Transverse colon (tissue), 4 donors: ENCODE data around the gene SLC25A23. TPM values are rescaled to one million over a fixed set of nuclear protein-coding genes. Genes with fewer than 3 reads are reported as not detected.

Experiments used
- DNase-seq: peaks from one replicate; pipeline ENCODE4 v3.0.0-alpha.2; 2019
- H3K27ac ChIP-seq, 4 donors: fragments of 200-600 bp; sonication (generic); 2 replicates each; pipeline ENCODE4 v1.5.1; 2016 to 2018; ENCODE audit warnings: inconsistent platforms in 4 of 4
- H3K27me3 ChIP-seq: fragments of 200-600 bp; sonication (generic); 2 replicates; pipeline ENCODE4 v1.5.1; 2017; ENCODE audit warnings: inconsistent platforms
- H3K36me3 ChIP-seq, 4 donors: fragments of 200-600 bp; sonication (generic); 2 replicates each; pipeline ENCODE4 v1.5.1; 2017 to 2019; ENCODE audit warnings: inconsistent platforms in 4 of 4
- H3K4me1 ChIP-seq, 4 donors: fragments of 200-600 bp; sonication (generic); 2 replicates each; pipeline ENCODE4 v1.5.1; 2017 to 2020; ENCODE audit warnings: inconsistent platforms in 4 of 4
- H3K4me3 ChIP-seq, 4 donors: fragments of 200-600 bp; sonication (generic); 1 replicate in 1 of 4; 2 replicates in 3 of 4; pipeline versions ENCODE4 v1.5.1 to v1.6.1; 2017 to 2019; ENCODE audit warnings: inconsistent platforms in 4 of 4
- H3K9me3 ChIP-seq, 2 donors: fragments of 200-600 bp; sonication (generic); 2 replicates each; pipeline ENCODE4 v1.5.1; 2017 to 2019; ENCODE audit warnings: inconsistent platforms in 2 of 2
- EP300 ChIP-seq: sonication (generic); formaldehyde crosslinking; IDR thresholded peaks from one replicate; pipeline ENCODE4 v1.6.1; 2017; ENCODE audit warnings: antibody characterized with exemption, low read depth
- POLR2A ChIP-seq: fragments of 450-650 bp; IDR thresholded peaks from one replicate; pipeline ENCODE4 v1.6.1; 2016; ENCODE audit warnings: antibody characterized with exemption, mild to moderate bottlenecking, moderate library complexity
- POLR2AphosphoS5 ChIP-seq, 3 donors: sonication (generic); formaldehyde crosslinking; IDR thresholded peaks; one replicate each; pipeline ENCODE4 v1.6.1; 2016; ENCODE audit warnings: antibody characterized with exemption in 3 of 3
- WGBS, 2 donors: methylation state at CpG; one replicate each; pipeline ENCODE4 v1.1.5; 2018; ENCODE audit warnings: low coverage in 1 of 2; 5-methylcytosine and 5-hydroxymethylcytosine counted together
- in situ Hi-C, 4 donors: fragments of 200-750 bp; cut with MboI; loops; one replicate each; pipeline versions ENCODE4 v1.15.0 to v1.15.1; 2017; ENCODE audit warnings: low sequenced_read_pairs in 3 of 4, low pct_ligation_motif_present in 1 of 4, low pct_unique_long_range_greater_than_20kb in 1 of 4
- intact Hi-C: fragments of 100-400 bp; cut with DNase I; formaldehyde crosslinking; loops from one replicate; pipeline ENCODE4 v1.15.1; 2023; ENCODE audit warnings: low total_unique reads
- total RNA-seq, 4 donors: library from RNA; depleted of rRNA; stranded (reverse); fragments of >200 nt; gene quantifications; one replicate each; pipeline ENCODE4 v1.1.0, GENCODE V29; 2016
- TF ChIP-seq, protein P1 (sequence below), 5 experiments: fragments of 200-600 bp in 3 of 5; fragments of 450-650 bp in 2 of 5; sonication (generic) in 3 of 5; IDR thresholded peaks; 1 replicate in 2 of 5; 2 replicates in 3 of 5; pipeline ENCODE4 v1.5.1; 2016 to 2017; ENCODE audit warnings: antibody characterized with exemption in 5 of 5, inconsistent platforms in 3 of 5, mild to moderate bottlenecking in 2 of 5, moderate library complexity in 1 of 5

Gene SLC25A23
- total RNA-seq, 4 donors from 2014 or later = 77.2 to 216 (median 171) TPM

DNA sequence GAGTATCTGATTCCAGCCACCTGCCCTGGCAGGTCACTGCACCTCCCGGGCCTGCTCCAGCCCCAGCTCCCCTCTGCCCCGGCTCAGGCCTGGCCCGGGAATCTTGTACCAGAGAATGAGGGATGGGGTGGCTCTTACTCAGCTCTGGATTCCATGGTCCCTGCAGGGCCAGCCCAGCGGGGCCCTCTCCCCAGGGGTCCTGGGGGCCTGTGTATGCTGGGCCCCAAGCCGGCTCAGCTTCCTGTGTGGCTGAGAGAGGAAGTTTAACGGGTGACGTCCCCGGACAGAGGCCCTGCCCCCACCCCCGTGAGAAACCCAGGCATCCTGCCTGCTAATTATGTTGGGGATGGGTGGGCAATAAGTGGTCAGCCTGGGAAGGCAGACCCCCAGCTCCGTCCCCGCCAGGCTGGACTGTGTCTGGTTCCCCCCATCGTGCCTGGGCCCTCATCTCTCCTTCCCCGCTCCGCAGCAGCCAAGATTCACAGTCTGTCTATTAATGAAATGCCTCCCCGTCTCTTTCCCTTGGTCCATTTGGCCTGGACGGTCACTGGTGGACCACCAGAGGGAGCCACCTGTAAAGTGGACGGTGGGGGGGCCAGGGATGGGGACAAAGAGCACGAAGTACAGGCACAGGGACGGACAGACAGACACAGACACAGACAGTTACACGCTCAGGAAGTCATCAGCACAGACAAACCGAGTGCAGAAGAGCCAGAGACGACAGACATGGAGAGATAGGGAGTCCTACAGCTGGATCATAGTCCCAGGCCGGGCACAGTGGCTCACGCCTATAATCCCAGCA lies 22.1 kb upstream of the SLC25A23 start, which contains the start of gene DENND1C:
Gene DENND1C, minus strand, starts transcription at position 247 of the 802 bp plus-strand sequence. Its CDS starts 92 bp downstream, at position 155.
- intact Hi-C loops = no loop called here
- DNase-seq = peak; percentile 66
- in situ Hi-C loops = no loop called here

DNA sequence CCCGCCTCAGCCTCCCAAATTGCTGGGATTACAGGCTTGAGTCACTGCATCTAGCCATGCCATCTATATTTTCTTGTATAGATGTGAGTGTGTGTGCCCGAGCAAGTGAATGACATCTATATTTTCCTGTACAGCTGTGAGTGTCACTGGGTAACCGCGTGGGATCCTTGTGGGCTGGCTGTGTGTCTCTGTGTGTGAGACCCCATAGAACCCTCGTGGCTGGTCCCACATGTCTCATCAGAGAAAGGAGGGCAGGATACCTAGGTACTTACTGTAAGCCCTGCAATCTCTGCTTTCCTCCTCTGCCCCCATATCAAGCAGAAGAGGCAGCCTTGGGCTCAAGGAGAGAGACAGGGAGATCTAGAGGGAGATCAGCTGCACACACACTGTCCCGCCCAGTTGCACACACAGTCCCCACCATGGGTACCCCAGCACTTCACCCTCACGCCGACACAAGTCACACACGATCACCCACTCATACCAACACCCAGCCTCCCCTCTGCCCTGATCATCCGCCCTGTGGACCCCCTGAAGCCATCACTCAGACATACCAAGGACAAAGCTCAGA lies 21.3 kb upstream of the SLC25A23 start:
- intact Hi-C loops = no loop called here
- peaks cover 12% of the 10 kb centered on the region for H3K27me3 ChIP-seq
- in situ Hi-C loops = no loop called here
- DNase-seq = no peak
- 55% methylated on average over 10 of the region's 10 CpGs; no CpG with 5 or more reads in 1 of the 2 donors for WGBS, 2 donors
- peak overlapping the region in 3 of 4 donors; percentile 23 to 44 (median 25) for H3K4me3 ChIP-seq
- H3K4me1 ChIP-seq = peaks cover 4 to 10% (median 7%) of the 10 kb centered on the region in 4 donors
- TF ChIP-seq, protein P1, sequence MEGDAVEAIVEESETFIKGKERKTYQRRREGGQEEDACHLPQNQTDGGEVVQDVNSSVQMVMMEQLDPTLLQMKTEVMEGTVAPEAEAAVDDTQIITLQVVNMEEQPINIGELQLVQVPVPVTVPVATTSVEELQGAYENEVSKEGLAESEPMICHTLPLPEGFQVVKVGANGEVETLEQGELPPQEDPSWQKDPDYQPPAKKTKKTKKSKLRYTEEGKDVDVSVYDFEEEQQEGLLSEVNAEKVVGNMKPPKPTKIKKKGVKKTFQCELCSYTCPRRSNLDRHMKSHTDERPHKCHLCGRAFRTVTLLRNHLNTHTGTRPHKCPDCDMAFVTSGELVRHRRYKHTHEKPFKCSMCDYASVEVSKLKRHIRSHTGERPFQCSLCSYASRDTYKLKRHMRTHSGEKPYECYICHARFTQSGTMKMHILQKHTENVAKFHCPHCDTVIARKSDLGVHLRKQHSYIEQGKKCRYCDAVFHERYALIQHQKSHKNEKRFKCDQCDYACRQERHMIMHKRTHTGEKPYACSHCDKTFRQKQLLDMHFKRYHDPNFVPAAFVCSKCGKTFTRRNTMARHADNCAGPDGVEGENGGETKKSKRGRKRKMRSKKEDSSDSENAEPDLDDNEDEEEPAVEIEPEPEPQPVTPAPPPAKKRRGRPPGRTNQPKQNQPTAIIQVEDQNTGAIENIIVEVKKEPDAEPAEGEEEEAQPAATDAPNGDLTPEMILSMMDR (IDR thresholded peaks at IDR 0.05) = no peak
- TF ChIP-seq POLR2A (no peak), POLR2AphosphoS5 (IDR thresholded peaks at IDR 0.05) (no peak), EP300 (no peak)
- no peaks in the 10 kb centered on the region for H3K9me3 ChIP-seq
- peak overlapping the region; percentile 11 to 64 (median 60) for H3K27ac ChIP-seq
- H3K36me3 ChIP-seq = no peaks in the 10 kb centered on the region

More for the DNA sequence above, 22.1 kb upstream of the SLC25A23 start, which contains the start of gene DENND1C:
- H3K4me1 ChIP-seq = peaks cover 1 to 3% (median 3%) of the 10 kb centered on the region in 4 donors
- peak within 1 kb of the TSS; percentile 11 to 64 (median 60) for H3K27ac ChIP-seq
- TF ChIP-seq POLR2A (peak; percentile 42), EP300 (no peak)
- TF ChIP-seq, protein P1 (IDR thresholded peaks at IDR 0.05) = peak in 4 of 5 experiments; percentile 21 to 28 (median 25)
- no peaks in the 10 kb centered on the region for H3K9me3 ChIP-seq
- H3K27me3 ChIP-seq = peaks cover 4% of the 10 kb centered on the region
- H3K36me3 ChIP-seq = no peaks in the 10 kb centered on the region
- WGBS, 2 donors = 19 to 35% methylated on average over 4 to 22 of the region's 24 CpGs
- H3K4me3 ChIP-seq = peak within 1 kb of the TSS in 3 of 4 donors; percentile 23 to 44 (median 25)

DNA sequence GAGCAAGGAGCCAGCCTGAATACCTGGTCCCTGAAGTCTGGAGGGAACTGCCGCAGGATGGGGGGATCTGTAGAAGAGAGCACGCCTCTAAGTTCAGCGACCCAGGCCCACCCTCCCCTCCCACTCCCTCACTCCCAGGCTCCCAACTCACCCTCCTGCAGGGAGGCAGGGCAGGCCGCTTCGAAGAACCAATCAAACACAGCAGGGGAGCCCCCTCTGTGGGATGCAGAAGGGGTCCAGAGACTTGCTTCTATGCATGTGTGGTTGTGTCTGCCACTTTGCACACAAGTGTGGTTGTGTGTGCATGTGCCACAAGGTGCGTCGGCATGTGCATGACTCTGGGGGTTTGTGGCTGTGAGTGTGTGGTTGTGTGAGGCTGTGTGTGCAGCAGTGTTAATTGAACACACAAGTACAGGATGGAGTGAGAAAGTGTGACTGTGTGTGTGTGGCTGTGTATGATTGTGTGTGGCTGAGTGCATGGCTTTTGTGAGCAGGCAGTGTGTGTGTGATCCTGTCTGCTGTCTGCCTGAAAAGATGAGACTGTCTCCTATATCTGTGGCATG lies 20.3 kb upstream of the SLC25A23 start:
- DNase-seq = no peak

DNA sequence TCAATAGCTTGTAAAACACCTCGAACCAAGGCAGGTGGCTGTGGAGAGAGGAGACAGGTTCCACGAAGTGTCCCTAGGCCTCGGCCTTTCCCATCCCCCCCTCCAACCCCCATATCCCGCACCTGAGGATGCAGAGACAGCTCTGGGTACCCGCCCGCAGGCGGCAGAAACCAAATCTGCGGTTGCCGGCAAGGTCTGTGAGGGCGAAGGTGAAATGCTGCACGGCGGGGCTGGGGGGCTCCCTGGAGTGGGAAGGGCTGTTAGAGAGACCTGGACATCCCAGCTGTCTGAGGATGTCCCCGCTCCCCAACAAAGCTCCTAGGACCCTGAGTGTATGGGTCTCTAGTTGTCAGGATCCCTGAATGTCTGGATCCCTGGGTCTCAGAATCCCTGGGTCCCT lies 19.2 kb upstream of the SLC25A23 start:
- Histone ChIP-seq H3K4me3 (no peak overlapping the region), H3K27ac (no peak overlapping the region), H3K9me3 (no peaks in the 10 kb centered on the region), H3K4me1 (peaks cover 4 to 17% (median 13%) of the 10 kb centered on the region in 4 donors), H3K27me3 (peaks cover 19% of the 10 kb centered on the region), H3K36me3 (no peaks in the 10 kb centered on the region)
- TF ChIP-seq, protein P1 (IDR thresholded peaks at IDR 0.05) = no peak
- TF ChIP-seq POLR2A (no peak), EP300 (no peak), POLR2AphosphoS5 (IDR thresholded peaks at IDR 0.05) (no peak)
- intact Hi-C loops = no loop called here
- no peak for DNase-seq
- in situ Hi-C loops = no loop called here
- WGBS, 2 donors = 85% methylated on average over 11 of the region's 13 CpGs; no CpG with 5 or more reads in 1 of the 2 donors

More for the DNA sequence above, 20.3 kb upstream of the SLC25A23 start:
- intact Hi-C loops (no loop called here), in situ Hi-C loops (no loop called here)
- Histone ChIP-seq H3K27me3 (peaks cover 19% of the 10 kb centered on the region), H3K36me3 (no peaks in the 10 kb centered on the region), H3K4me1 (peaks cover 4 to 17% (median 13%) of the 10 kb centered on the region in 4 donors), H3K27ac (no peak overlapping the region), H3K9me3 (no peaks in the 10 kb centered on the region), H3K4me3 (no peak overlapping the region)
- 77 to 80% methylated on average over 1 to 7 of the region's 7 CpGs for WGBS, 2 donors
- no peak for TF ChIP-seq POLR2AphosphoS5 (IDR thresholded peaks at IDR 0.05)
- TF ChIP-seq POLR2A = no peak
